RWPE2 (cell line): ENCODE results near the gene IGSF11.
"Not testable (repeated sequence)": the region's sequence is repeated elsewhere in the genome, so short reads cannot be mapped to it uniquely, and the experiment has no call there.

Experiments used
- ATAC-seq: fragments of 200-7000 bp; cut with Tn5 transposase; 3 replicates; pipeline ENCODE4 v1.9.1; 2021; ENCODE audit warnings: low read depth
- DNase-seq: peaks from one replicate; pipeline ENCODE4 v3.0.0-alpha.2; 2020; ENCODE audit warnings: low spot score
- H3K27ac ChIP-seq: fragments of 450-650 bp; 2 replicates; pipeline ENCODE4 v1.5.1; 2017; ENCODE audit warnings: mild to moderate bottlenecking; ENCODE audit not compliant: poor library complexity, severe bottlenecking
- H3K27me3 ChIP-seq: fragments of 250-450 bp; sonication (Bioruptor Pico); 2 replicates; pipeline ENCODE4 v1.5.1; 2021; ENCODE audit warnings: mild to moderate bottlenecking, moderate library complexity; ENCODE audit not compliant: insufficient read depth, poor library complexity, severe bottlenecking
- H3K36me3 ChIP-seq: fragments of 250-450 bp; sonication (Bioruptor Pico); 2 replicates; pipeline ENCODE4 v1.5.1; 2020; ENCODE audit warnings: low read depth, mild to moderate bottlenecking, moderate library complexity
- H3K4me1 ChIP-seq: fragments of 250-450 bp; sonication (Bioruptor Pico); 2 replicates; pipeline ENCODE4 v1.5.1; 2021; ENCODE audit warnings: mild to moderate bottlenecking, moderate library complexity; ENCODE audit not compliant: insufficient read depth, poor library complexity, severe bottlenecking
- H3K4me3 ChIP-seq: fragments of 250-450 bp; sonication (Bioruptor Pico); 2 replicates; pipeline ENCODE4 v1.5.1; 2021; ENCODE audit warnings: mild to moderate bottlenecking, moderate library complexity; ENCODE audit not compliant: severe bottlenecking
- H3K9me3 ChIP-seq: fragments of 250-450 bp; sonication (Bioruptor Pico); 2 replicates; pipeline ENCODE4 v1.5.1; 2021; ENCODE audit warnings: mild to moderate bottlenecking, moderate library complexity; ENCODE audit not compliant: severe bottlenecking
- CTCF ChIP-seq: fragments of 450-650 bp; IDR thresholded peaks from one replicate; pipeline ENCODE4 v1.5.1; 2017; ENCODE audit warnings: mild to moderate bottlenecking, moderate library complexity; ENCODE audit not compliant: poor library complexity, severe bottlenecking

The IGSF11 gene

GRCh38 chr3:118882353-118882947, 152.2 kb downstream of the IGSF11 start:
- peak; percentile 76 for ATAC-seq
- TF ChIP-seq CTCF, result peak; percentile 82

GRCh38 chr3:118868051-118868450, 166.6 kb downstream of the IGSF11 start:
- no peaks in the 10 kb centered on the region for H3K36me3 ChIP-seq
- no peak overlapping the region for H3K4me3 ChIP-seq
- TF ChIP-seq CTCF, result no peak
- DNase-seq (no peak), ATAC-seq (no peak)
- no peaks in the 10 kb centered on the region for H3K9me3 ChIP-seq
- H3K4me1 ChIP-seq, result no peaks in the 10 kb centered on the region
- H3K27ac ChIP-seq, result no peak overlapping the region
- peaks cover 5% of the 10 kb centered on the region for H3K27me3 ChIP-seq

More at GRCh38 chr3:118882353-118882947, 152.2 kb downstream of the IGSF11 start:
- H3K27me3 ChIP-seq, result peaks cover 7% of the 10 kb centered on the region
- no peak overlapping the region for H3K4me3 ChIP-seq
- no peak for DNase-seq
- no peaks in the 10 kb centered on the region for H3K9me3 ChIP-seq
- H3K27ac ChIP-seq, result no peak overlapping the region
- H3K36me3 ChIP-seq, result no peaks in the 10 kb centered on the region
- H3K4me1 ChIP-seq, result no peaks in the 10 kb centered on the region

GRCh38 chr3:118863731-118864322, 170.8 kb downstream of the IGSF11 start:
- no peaks in the 10 kb centered on the region for H3K9me3 ChIP-seq
- no peaks in the 10 kb centered on the region for H3K4me1 ChIP-seq
- peak; percentile 24 for TF ChIP-seq CTCF
- H3K36me3 ChIP-seq, result no peaks in the 10 kb centered on the region
- no peak for DNase-seq
- H3K4me3 ChIP-seq, result no peak overlapping the region
- no peak overlapping the region for H3K27ac ChIP-seq
- ATAC-seq, result peak; percentile 52; the same call in 1 of the 3 replicates
- no peaks in the 10 kb centered on the region for H3K27me3 ChIP-seq

GRCh38 chr3:118859950-118860349, 174.7 kb downstream of the IGSF11 start:
- H3K4me3 ChIP-seq, result no peak overlapping the region
- DNase-seq (no peak), ATAC-seq (no peak)
- H3K36me3 ChIP-seq, result no peaks in the 10 kb centered on the region
- no peak for TF ChIP-seq CTCF
- H3K27ac ChIP-seq, result no peak overlapping the region
- H3K9me3 ChIP-seq, result no peaks in the 10 kb centered on the region
- H3K27me3 ChIP-seq, result no peaks in the 10 kb centered on the region
- no peaks in the 10 kb centered on the region for H3K4me1 ChIP-seq

GRCh38 chr3:118851466-118852193, 183.0 kb downstream of the IGSF11 start:
- H3K4me1 ChIP-seq, H3K27me3 ChIP-seq, H3K9me3 ChIP-seq, H3K27ac ChIP-seq, H3K36me3 ChIP-seq, DNase-seq, H3K4me3 ChIP-seq, ATAC-seq: not testable (repeated sequence)
